ENCODE measurements around the gene PAX6.

The PAX6 gene

GRCh38 chr11:31788085-31788484 lies 23.0 kb downstream of the PAX6 start:
- ChIA-PET CTCF (no interaction called here), POLR2A (no interaction called here)
- TF ChIP-seq ARNT (IDR thresholded peaks at IDR 0.05) = no peak
- no peak for TF ChIP-seq L3MBTL2 (conservative IDR thresholded peaks at IDR 0.05)
- TF ChIP-seq ELF4 (IDR thresholded peaks at IDR 0.05) = no peak
- TF ChIP-seq HDGF (IDR thresholded peaks at IDR 0.05; ENCODE audit: borderline replicate concordance) = no peak
- no peak for TF ChIP-seq CTBP1 (IDR thresholded peaks at IDR 0.05; ENCODE audit: borderline replicate concordance)
- TF ChIP-seq SUZ12 (IDR thresholded peaks at IDR 0.05) = no peak
- no peak for TF ChIP-seq FOXA1 (IDR thresholded peaks at IDR 0.05)
- no peak for TF ChIP-seq FOXK2 (IDR thresholded peaks at IDR 0.05)
- no peak for TF ChIP-seq LEF1 (IDR thresholded peaks at IDR 0.05; ENCODE audit: borderline replicate concordance)
- no peak for TF ChIP-seq ZNF384 (IDR thresholded peaks at IDR 0.05)
- DNase-seq (ENCODE audit: extremely low spot score) = no peak

- no peak for DNase-seq (ENCODE audit: extremely low spot score)
- TF ChIP-seq BHLHE40 (IDR thresholded peaks at IDR 0.05; ENCODE audit: borderline replicate concordance) (no peak), SUZ12 (IDR thresholded peaks at IDR 0.05) (no peak), FOXK2 (IDR thresholded peaks at IDR 0.05) (no peak), FOXM1 (IDR thresholded peaks at IDR 0.05; ENCODE audit: borderline replicate concordance) (no peak), SP1 (IDR thresholded peaks at IDR 0.05) (no peak), NFRKB (IDR thresholded peaks at IDR 0.05) (no peak), HDGF (IDR thresholded peaks at IDR 0.05; ENCODE audit: borderline replicate concordance) (no peak), ZNF384 (IDR thresholded peaks at IDR 0.05) (no peak), TARDBP (IDR thresholded peaks at IDR 0.05) (no peak), LEF1 (IDR thresholded peaks at IDR 0.05; ENCODE audit: borderline replicate concordance) (no peak), ELF4 (IDR thresholded peaks at IDR 0.05) (no peak), L3MBTL2 (conservative IDR thresholded peaks at IDR 0.05) (no peak), PKNOX1 (IDR thresholded peaks at IDR 0.05) (no peak), ARNT (IDR thresholded peaks at IDR 0.05) (no peak), CTBP1 (IDR thresholded peaks at IDR 0.05; ENCODE audit: borderline replicate concordance) (no peak), FOXA1 (IDR thresholded peaks at IDR 0.05) (no peak)
- POLR2A ChIA-PET = no interaction called here
- CTCF ChIA-PET = no interaction called here
These were observed 24.0 kb downstream of the PAX6 start for GRCh38 chr11:31786996-31787685.

- CTCF ChIA-PET = no interaction called here
- no peak for DNase-seq (ENCODE audit: extremely low spot score)
- POLR2A ChIA-PET = no interaction called here
- no peak for TF ChIP-seq NFRKB (IDR thresholded peaks at IDR 0.05)
- no peak for TF ChIP-seq ELF4 (IDR thresholded peaks at IDR 0.05)
- no peak for TF ChIP-seq CTBP1 (IDR thresholded peaks at IDR 0.05; ENCODE audit: borderline replicate concordance)
- no peak for TF ChIP-seq PKNOX1 (IDR thresholded peaks at IDR 0.05)
- TF ChIP-seq ZNF384 (IDR thresholded peaks at IDR 0.05) = no peak
- TF ChIP-seq TARDBP (IDR thresholded peaks at IDR 0.05) = no peak
- no peak for TF ChIP-seq BHLHE40 (IDR thresholded peaks at IDR 0.05; ENCODE audit: borderline replicate concordance)
- TF ChIP-seq HDGF (IDR thresholded peaks at IDR 0.05; ENCODE audit: borderline replicate concordance) = no peak
- no peak for TF ChIP-seq SUZ12 (IDR thresholded peaks at IDR 0.05)
These were observed 26.5 kb downstream of the PAX6 start for GRCh38 chr11:31784611-31785010.

GRCh38 chr11:31783252-31783651 lies 27.9 kb downstream of the PAX6 start:
- TF ChIP-seq SP1 (IDR thresholded peaks at IDR 0.05) (no peak), SUZ12 (IDR thresholded peaks at IDR 0.05) (no peak), BHLHE40 (IDR thresholded peaks at IDR 0.05; ENCODE audit: borderline replicate concordance) (no peak), L3MBTL2 (conservative IDR thresholded peaks at IDR 0.05) (no peak), HDGF (IDR thresholded peaks at IDR 0.05; ENCODE audit: borderline replicate concordance) (no peak), ARNT (IDR thresholded peaks at IDR 0.05) (no peak), FOXM1 (IDR thresholded peaks at IDR 0.05; ENCODE audit: borderline replicate concordance) (no peak)
- DNase-seq (ENCODE audit: extremely low spot score) = no peak
- ChIA-PET CTCF (no interaction called here), POLR2A (no interaction called here)

- ChIA-PET CTCF (interaction anchor here (0.6 kb wide), 1 partner anchor 1723 kb away, joined by 3 read pairs; no protein-coding TSS in a partner anchor), POLR2A (no interaction called here)
- DNase-seq (ENCODE audit: extremely low spot score) = no peak
- TF ChIP-seq SP1 (IDR thresholded peaks at IDR 0.05) (no peak), FOXK2 (IDR thresholded peaks at IDR 0.05) (no peak), TARDBP (IDR thresholded peaks at IDR 0.05) (no peak), L3MBTL2 (conservative IDR thresholded peaks at IDR 0.05) (no peak), CTBP1 (IDR thresholded peaks at IDR 0.05; ENCODE audit: borderline replicate concordance) (no peak), LEF1 (IDR thresholded peaks at IDR 0.05; ENCODE audit: borderline replicate concordance) (no peak), HDGF (IDR thresholded peaks at IDR 0.05; ENCODE audit: borderline replicate concordance) (no peak), ELF4 (IDR thresholded peaks at IDR 0.05) (no peak), ZNF384 (IDR thresholded peaks at IDR 0.05) (no peak)
These were observed 28.9 kb downstream of the PAX6 start for GRCh38 chr11:31782257-31782656.

GRCh38 chr11:31780480-31780971 lies 30.6 kb downstream of the PAX6 start:
- no peak for DNase-seq (ENCODE audit: extremely low spot score)
- CTCF ChIA-PET = no interaction called here
- TF ChIP-seq FOXA1 (IDR thresholded peaks at IDR 0.05) (no peak), BHLHE40 (IDR thresholded peaks at IDR 0.05; ENCODE audit: borderline replicate concordance) (no peak), ZNF384 (IDR thresholded peaks at IDR 0.05) (no peak), CTBP1 (IDR thresholded peaks at IDR 0.05; ENCODE audit: borderline replicate concordance) (no peak), TARDBP (IDR thresholded peaks at IDR 0.05) (no peak), ARNT (IDR thresholded peaks at IDR 0.05) (no peak), LEF1 (IDR thresholded peaks at IDR 0.05; ENCODE audit: borderline replicate concordance) (no peak), HDGF (IDR thresholded peaks at IDR 0.05; ENCODE audit: borderline replicate concordance) (no peak), L3MBTL2 (conservative IDR thresholded peaks at IDR 0.05) (no peak)
- POLR2A ChIA-PET = no interaction called here

GRCh38 chr11:31780078-31780477 lies 31.0 kb downstream of the PAX6 start:
- TF ChIP-seq ELF4 (IDR thresholded peaks at IDR 0.05) (no peak), L3MBTL2 (conservative IDR thresholded peaks at IDR 0.05) (no peak), BHLHE40 (IDR thresholded peaks at IDR 0.05; ENCODE audit: borderline replicate concordance) (no peak), NFRKB (IDR thresholded peaks at IDR 0.05) (no peak), ARNT (IDR thresholded peaks at IDR 0.05) (no peak), SP1 (IDR thresholded peaks at IDR 0.05) (no peak), ZNF384 (IDR thresholded peaks at IDR 0.05) (no peak), PKNOX1 (IDR thresholded peaks at IDR 0.05) (no peak), FOXA1 (IDR thresholded peaks at IDR 0.05) (no peak), LEF1 (IDR thresholded peaks at IDR 0.05; ENCODE audit: borderline replicate concordance) (no peak), FOXK2 (IDR thresholded peaks at IDR 0.05) (no peak), FOXM1 (IDR thresholded peaks at IDR 0.05; ENCODE audit: borderline replicate concordance) (no peak)
- POLR2A ChIA-PET = no interaction called here
- no peak for DNase-seq (ENCODE audit: extremely low spot score)
- CTCF ChIA-PET = no interaction called here
